Stimulated activated CD4-positive, alpha-beta T cell treated with anti-CD3 and anti-CD28 coated beads, Interleukin-1b, Interleukin-23, amount 100 ng/mL, for 48 hours (primary cell): ENCODE results near the gene PLK5.
"Not testable (repeated sequence)": the region's sequence is repeated elsewhere in the genome, so short reads cannot be mapped to it uniquely, and the experiment has no call there.

Experiments
- DNase-seq: peaks from one replicate; pipeline ENCODE4 v3.0.0-alpha.2; 2020

The PLK5 gene

DNA sequence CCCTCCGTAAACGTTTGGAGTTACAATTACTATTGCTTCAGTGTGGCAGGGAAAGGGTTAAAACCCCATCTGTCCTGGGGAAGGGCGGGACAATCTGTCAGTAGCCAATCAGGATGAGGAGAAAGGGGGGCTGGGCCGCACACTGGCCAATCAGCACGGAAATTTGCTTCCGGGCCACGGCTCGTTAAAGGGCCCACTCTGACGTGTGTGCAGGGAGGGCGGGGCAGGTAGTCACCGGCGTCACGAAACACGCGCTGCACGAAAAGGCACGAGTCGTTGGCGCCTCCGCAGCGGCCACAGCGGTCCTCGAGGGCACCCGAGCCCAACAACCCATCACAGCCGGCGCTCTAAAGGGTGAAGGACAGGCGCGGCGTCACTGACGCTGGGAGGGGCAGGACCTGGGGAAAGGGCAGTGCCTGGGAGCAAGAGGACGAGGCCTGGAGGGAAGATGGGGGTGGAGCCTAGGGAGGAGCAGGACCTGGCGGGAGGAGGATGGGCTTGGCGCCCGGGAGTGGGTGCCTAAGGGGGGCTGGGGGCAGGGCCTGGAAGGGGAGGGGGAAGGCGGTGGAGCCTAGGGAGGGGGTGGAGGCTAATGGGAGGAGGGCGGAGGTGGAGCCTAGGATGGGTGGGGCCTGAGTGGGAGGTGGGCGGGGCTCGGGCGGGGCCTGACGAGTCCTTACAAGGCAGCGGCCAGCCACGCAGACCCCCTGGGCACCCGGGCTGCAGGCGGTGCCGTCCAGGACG, 15.9 kb upstream of the PLK5 start:
- peak; percentile 94 for DNase-seq

GRCh38 chr19:1508507-1508856, 15.4 kb upstream of the PLK5 start:
- DNase-seq, result no peak

DNA sequence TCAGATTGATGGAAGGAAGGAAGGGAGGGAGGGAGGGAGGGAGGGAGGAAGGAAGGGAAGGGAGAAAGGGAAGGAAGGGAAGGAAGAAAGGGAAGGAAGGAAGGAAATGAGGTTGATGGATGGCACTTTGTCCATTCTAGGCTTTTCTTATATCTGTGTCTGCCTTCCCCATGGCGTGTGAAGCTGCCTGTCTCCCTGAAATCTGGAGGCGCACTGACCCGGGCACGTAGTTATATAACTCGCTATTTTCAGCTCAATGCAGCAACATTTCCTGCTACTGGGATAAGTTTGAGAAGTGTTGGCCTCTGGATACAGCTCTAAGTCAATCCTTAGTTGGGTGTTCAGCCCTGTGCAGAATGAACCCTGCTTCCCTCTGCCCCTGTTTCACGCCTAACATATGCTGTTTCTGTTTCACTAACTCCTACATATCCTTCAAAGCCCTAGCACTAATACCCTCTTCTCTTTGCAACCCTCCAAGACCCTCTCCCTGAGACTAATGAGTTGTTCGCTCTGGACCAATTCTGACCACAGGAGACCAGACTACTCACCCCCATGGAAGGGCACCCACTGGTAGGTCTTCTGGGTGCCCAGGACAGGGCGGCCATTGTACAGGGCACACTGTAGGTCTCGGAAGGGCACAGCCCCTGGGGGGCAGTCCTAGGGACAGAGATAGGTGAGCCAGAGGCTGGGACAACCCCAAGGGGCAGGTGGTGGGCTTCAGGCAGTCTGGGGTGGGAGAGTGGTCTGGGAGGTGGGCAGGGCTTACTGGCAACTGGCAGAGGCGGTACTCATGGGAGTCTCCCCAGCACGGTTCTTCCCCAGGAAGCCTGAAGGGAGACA, 14.1 kb upstream of the PLK5 start:
- DNase-seq, result no peak

DNA sequence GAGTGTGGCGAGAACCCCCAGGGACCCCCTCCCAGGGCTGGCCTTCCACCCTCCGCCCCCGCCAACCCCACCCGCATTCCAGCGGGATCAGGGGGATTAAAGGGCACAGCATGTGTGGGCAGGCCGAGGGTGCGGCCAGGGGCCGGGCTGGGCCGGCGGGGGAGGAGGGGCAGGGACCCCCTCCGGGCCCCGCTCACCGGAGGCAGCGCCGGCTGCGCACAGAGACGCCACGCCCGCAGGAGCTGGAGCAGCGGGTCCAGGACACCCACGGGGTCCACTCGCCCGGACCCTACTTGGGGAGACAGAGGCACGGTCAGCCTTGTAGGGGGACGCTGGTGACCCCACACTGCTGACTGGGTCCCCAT, 13.5 kb upstream of the PLK5 start:
- no peak for DNase-seq

GRCh38 chr19:1510807-1511206, 13.1 kb upstream of the PLK5 start:
- no peak for DNase-seq

DNA sequence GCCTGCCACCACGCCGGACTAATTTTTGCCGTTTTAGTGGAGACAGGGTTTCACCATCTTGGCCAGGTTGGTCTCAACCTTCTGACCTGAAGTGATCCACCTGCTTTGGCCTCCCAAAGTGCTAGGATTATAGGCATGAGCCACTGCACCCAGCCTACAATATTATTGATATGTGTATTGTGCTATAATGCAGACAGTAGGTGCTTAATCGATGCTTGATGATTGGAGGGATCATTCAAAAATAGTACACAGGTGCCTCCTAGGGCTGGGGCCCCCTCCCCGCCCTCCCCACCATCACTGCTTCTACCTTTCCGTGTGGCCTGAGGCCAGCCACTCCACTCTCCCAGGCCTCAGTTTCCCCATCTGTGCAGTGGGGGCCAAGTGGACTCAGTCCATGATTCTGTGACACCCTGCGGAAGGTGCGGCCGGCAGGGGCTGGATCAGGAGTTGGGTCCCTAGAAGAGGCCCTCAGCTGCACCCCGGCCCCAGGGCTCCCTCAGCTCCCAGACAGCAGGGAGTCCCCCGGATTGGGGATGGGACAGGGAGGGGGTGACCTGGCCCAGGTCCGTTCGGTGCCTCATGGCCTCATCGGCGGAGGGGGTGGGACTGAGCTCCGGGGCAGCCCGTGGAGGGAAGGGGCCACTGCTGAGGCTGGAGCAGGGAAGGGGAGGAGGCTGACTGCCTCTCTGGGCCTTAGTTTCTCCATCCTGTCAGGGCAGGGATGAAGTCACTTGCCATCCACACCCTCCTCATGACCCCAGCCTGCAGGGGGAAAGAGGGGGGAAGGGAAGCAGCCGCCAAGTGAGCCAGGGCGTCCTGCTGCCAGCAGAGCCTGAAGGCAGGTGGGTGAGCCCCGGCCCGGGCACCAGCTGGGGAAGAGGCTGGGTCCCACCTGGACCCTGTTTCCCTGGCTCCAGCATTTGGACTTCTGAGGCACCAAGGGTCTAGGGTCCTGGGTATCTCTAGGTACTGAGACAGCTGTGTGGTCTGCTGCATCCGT, 12.3 kb upstream of the PLK5 start:
- no peak for DNase-seq

DNA sequence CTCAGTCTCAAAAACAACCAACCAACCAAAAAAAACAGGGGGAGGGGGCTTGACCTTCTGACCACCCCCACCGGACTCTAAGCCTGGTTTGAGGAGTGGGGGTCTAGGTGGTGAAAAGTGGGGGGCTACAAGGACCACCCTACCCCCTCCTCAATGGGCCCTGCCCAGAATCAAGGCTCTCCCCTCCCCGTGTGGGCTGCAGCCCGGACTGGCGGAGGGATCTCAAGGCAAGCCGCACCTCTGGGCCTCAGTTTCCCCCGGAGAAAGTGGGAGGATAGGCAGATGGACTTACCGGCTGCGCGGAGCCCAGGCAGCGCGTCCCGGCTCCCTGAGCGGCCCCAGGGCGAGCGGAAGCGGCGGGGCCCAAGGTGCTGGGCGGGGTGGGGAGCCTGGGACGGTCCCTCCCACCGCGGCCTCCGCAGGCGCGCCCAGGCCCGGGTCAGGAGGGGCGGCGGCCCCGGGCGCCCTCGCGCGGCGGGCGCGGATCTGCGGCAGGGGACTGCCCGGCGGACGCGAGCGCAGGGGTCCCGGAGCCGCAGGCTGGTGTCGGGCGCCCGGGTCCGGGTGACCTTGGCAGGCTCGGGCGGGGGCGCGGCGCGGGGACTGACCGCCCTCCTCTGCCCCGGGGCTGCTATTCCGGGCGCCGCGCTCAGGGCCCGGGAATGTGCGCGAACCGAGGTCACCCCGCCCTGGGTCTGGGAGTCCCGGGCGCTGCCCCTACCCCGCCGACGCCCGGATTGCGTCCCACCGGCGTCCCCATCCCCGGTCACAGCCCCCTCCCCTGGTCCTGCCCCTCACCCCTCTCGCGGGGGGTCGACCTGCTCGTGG, 11.0 kb upstream of the PLK5 start, which contains the start of gene ADAMTSL5:
ADAMTSL5 (minus strand) TSS at position 349 of the 828 bp plus-strand sequence. CDS start 2,076 bp downstream, outside the sequence.
- peak; percentile 72 for DNase-seq

GRCh38 chr19:1513499-1514294, 10.2 kb upstream of the PLK5 start:
- DNase-seq, result peak; percentile 77

DNA sequence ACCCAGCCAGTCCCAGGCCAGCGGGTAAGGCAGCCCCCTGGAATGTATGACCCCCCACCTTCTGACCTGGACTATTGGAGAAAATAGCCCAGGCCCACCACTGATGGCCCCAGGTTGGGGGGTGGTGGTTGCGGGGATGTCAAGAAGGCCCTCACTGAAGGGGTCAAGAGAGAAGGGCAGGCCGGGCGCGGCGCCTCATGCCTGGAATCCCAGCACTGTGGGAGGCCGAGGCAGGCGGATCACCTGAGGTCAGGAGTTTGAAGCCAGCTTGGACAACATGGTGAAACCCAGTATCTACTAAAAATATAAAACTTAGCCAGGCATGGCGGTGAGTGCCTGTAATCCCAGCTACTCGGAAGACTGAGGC, 9.6 kb upstream of the PLK5 start:
- no peak for DNase-seq

- DNase-seq, result no peak
Observed at GRCh38 chr19:1514986-1515721, 8.7 kb upstream of the PLK5 start.

DNA sequence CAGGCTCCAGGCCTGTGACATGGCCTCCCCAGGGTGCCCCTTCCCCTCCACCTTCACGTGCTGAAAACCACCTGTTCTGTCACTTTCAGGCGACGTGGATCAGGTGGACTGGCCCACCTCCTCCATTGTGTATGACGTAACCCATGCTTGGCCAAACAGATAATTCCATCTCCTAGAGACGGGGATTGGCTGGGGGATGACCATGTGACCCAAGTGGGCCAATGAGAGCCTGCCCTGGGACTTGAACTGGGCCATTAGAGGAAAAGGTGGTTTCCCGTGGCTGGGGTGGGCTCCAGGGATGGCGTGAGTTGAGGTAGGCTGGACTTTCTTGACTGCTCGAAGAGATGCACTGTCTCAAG, 7.5 kb upstream of the PLK5 start:
- no peak for DNase-seq

DNA sequence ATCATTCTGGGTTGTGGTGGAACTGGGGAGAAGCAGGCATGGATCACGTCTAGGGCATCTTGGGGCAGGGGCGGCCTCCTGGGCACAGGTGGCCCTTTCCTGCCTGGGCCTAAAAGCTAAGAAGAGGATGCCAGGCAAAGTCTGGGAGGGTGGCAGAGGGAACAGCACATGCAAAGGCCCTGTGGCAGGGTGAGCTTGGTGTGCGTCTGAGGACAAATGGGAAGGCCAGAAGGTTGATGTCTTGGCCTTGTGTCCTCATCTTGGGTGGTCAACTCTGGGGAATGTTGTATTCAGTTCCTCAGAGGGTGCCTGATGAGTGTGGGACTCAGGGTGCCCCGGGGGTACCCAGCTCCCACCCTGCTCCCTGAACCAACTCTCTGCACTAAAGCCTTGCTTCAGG, 5.4 kb upstream of the PLK5 start:
- no peak for DNase-seq

GRCh38 chr19:1519802-1520201, 4.1 kb upstream of the PLK5 start:
- DNase-seq, result not testable (repeated sequence)

GRCh38 chr19:1520203-1520780, 3.6 kb upstream of the PLK5 start:
- DNase-seq, result no peak

- DNase-seq, result no peak
Observed at GRCh38 chr19:1521636-1522035, 2.2 kb upstream of the PLK5 start.

DNA sequence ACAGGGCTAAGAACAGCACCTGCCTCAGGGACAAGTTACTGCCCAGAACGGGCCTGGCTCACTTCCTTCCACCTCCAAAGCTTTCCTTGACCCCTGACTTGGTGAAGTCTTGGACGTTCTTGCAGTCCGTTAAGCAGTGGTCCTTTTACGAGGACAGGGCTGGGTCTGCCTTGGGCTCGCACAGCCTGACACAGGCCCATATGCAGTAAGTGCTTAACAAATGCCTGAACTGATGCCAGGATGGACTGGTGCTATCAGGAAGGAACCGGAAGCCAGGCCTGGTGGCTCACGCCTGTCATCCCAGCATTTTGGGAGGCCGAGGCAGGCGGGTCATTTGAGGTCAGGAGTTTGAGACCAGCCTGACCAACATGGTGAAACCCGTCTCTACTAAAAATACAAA, 1.8 kb upstream of the PLK5 start:
- no peak for DNase-seq

DNA sequence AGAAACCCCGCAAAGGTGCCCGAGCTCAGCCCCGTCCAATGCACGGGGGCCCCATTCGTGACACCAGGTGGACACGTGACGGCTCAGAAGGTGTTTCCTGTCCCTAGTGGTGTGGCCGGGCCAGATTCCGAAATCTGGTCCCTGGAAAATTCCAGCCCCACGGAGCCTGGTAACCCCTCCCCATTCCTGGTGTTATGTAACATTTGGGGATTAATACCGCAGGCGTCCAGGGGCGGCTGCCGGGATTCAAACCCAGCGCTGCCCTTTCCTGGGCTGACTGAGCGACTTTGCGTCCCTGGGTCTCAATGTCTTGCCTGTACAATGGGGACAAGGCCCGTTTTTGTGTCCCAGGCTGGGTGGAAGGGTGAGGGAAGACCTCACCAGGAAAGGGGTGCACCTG, 1.0 kb upstream of the PLK5 start:
- DNase-seq, result no peak

GRCh38 chr19:1524287-1524971, 552 bp downstream of the PLK5 start:
- no peak for DNase-seq

- no peak for DNase-seq
Observed at GRCh38 chr19:1524972-1525325, 1.1 kb downstream of the PLK5 start.

DNA sequence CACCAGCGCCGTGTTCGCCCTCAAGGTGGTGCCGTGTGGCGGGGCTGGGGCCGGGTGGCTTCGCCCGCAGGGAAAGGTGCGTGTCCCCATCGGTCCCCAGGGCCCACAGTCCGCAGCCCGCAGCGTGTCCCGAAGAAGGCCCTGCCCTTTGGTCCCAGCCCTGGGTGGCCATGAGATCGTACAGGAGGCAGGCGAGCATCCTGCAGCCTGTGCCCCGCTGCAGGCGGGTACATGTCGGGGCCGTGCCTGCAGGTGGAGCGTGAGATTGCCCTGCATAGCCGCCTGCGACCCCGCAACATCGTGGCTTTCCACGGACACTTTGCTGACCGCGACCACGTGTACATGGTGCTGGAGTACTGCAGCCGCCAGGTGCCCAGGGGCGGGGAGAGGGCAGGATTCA, 1.5 kb downstream of the PLK5 start:
- DNase-seq, result no peak
